HCT116 (cell line): ENCODE data around the gene PDIA3. TPM values are rescaled to one million over a fixed set of nuclear protein-coding genes. Genes with fewer than 3 reads are reported as not detected.

ENCODE experiments used
- ATAC-seq: fragments of 200-7000 bp; cut with Tn5 transposase; 2 replicates; pipeline ENCODE4 v1.9.1; 2020; ENCODE audit warnings: mild to moderate bottlenecking, moderate library complexity
- BruUV-seq: library from RNA; stranded (reverse); fragments of 400-500 nt; replicated peaks from 2 replicates; lab custom pipeline; 2021; lab: Mats Ljungman, UMichigan
- CTCF ChIA-PET: fragments of 300-600 bp; sonication (Branson Sonifier 250); formaldehyde crosslinking; loops from one replicate; lab custom pipeline; 2021; ENCODE audit warnings: antibody characterized with exemption; lab: Charles Lee
- POLR2A ChIA-PET: fragments of 300-600, 350-600 bp; sonication (Branson Sonifier 250); formaldehyde crosslinking; loops from one replicate; lab custom pipeline; 2021; ENCODE audit warnings: antibody characterized with exemption; lab: Charles Lee
- RAD21 ChIA-PET, 2 experiments: fragments of 300-600 bp; sonication (Branson Sonifier 250); formaldehyde crosslinking; loops; one replicate each; lab custom pipeline; 2023; ENCODE audit warnings: low total read pairs in 2 of 2; ENCODE audit not compliant: uncharacterized antibody in 2 of 2, unreplicated experiment in 2 of 2, low non-redundant PET in 1 of 2; lab: Charles Lee
- DNase-seq: peaks from one replicate; pipeline ENCODE4 v3.0.0-alpha.2; 2010; ENCODE audit warnings: low read depth, low spot score
- H2AFZ ChIP-seq: fragments of 200-600 bp; shearing (Covaris generic), sonication (generic); 2 replicates; pipeline ENCODE4 v1.6.1; 2017; ENCODE audit warnings: low read depth, mixed run types, mixed read lengths, antibody characterized with exemption, low read length; ENCODE audit not compliant: poor library complexity, severe bottlenecking
- H3K27ac ChIP-seq: 2 replicates; pipeline ENCODE4 v1.5.1; 2012; ENCODE audit warnings: low read depth, low read length
- H3K27me3 ChIP-seq: fragments of 200-600 bp; sonication (generic); 2 replicates; pipeline ENCODE4 v1.6.1; 2016; ENCODE audit warnings: mixed run types, low read length, mixed read lengths; ENCODE audit not compliant: insufficient read depth
- H3K36me3 ChIP-seq, 2 experiments: fragments of 200-500 bp in 1 of 2; fragments of 200-600 bp in 1 of 2; sonication (Bioruptor generic) in 1 of 2; sonication (generic) in 1 of 2; 2 replicates each; pipeline versions ENCODE4 v1.5.1 to v1.6.1; 2014 to 2016; ENCODE audit warnings: low read length in 2 of 2, inconsistent platforms in 1 of 2, mixed read lengths in 1 of 2, mixed run types in 1 of 2; ENCODE audit not compliant: insufficient read depth in 2 of 2, control insufficient read depth in 1 of 2
- H3K4me1 ChIP-seq, 2 experiments: fragments of 200-600 bp in 1 of 2; sonication (generic) in 1 of 2; 2 replicates each; pipeline versions ENCODE4 v1.5.1 to v1.6.1; 2012 to 2017; ENCODE audit warnings: low read length in 2 of 2, inconsistent platforms in 1 of 2, mild to moderate bottlenecking in 1 of 2, mixed read lengths in 1 of 2, mixed run types in 1 of 2, moderate library complexity in 1 of 2; ENCODE audit not compliant: insufficient read depth in 2 of 2, control insufficient read depth in 1 of 2
- H3K4me2 ChIP-seq: fragments of 200-600 bp; sonication (generic); 2 replicates; pipeline ENCODE4 v1.6.1; 2017; ENCODE audit warnings: mixed run types, low read length, mixed read lengths
- H3K4me3 ChIP-seq, 2 experiments: fragments of 200-600 bp in 1 of 2; sonication (generic) in 1 of 2; replicated peaks in 1 of 2; 2 replicates each; pipeline ENCODE4 v1.5.1; 2011 to 2016; ENCODE audit warnings: low read length in 2 of 2, control low read depth in 1 of 2, low read depth in 1 of 2, mild to moderate bottlenecking in 1 of 2, mixed read lengths in 1 of 2, mixed run types in 1 of 2
- H3K79me2 ChIP-seq: fragments of 200-600 bp; sonication (generic); 2 replicates; pipeline ENCODE4 v1.6.1; 2017; ENCODE audit warnings: mild to moderate bottlenecking, mixed run types, low read length, moderate library complexity, mixed read lengths; ENCODE audit not compliant: insufficient read depth
- H3K9ac ChIP-seq: fragments of 200-600 bp; sonication (generic); 2 replicates; pipeline ENCODE4 v1.6.1; 2016; ENCODE audit warnings: low read length, mixed read lengths
- H3K9me2 ChIP-seq: fragments of 200-600 bp; sonication (generic), shearing (Covaris generic); 2 replicates; pipeline ENCODE4 v1.6.1; 2017; ENCODE audit warnings: mixed run types, mild to moderate bottlenecking, moderate library complexity; ENCODE audit not compliant: insufficient read depth
- H3K9me3 ChIP-seq, 2 experiments: fragments of 200-500 bp in 1 of 2; fragments of 200-600 bp in 1 of 2; sonication (Bioruptor generic) in 1 of 2; sonication (generic) in 1 of 2; 2 replicates each; pipeline ENCODE4 v1.6.1; 2014 to 2017; ENCODE audit warnings: low read length in 2 of 2, mixed read lengths in 2 of 2, inconsistent platforms in 1 of 2, low read depth in 1 of 2, mild to moderate bottlenecking in 1 of 2, mixed run types in 1 of 2, moderate library complexity in 1 of 2; ENCODE audit not compliant: control insufficient read depth in 1 of 2, insufficient read depth in 1 of 2
- H4K20me1 ChIP-seq: fragments of 200-600 bp; sonication (generic), shearing (Covaris generic); 2 replicates; pipeline ENCODE4 v1.6.1; 2017; ENCODE audit warnings: mixed run types, mild to moderate bottlenecking, moderate library complexity; ENCODE audit not compliant: insufficient read depth
- CBX3 ChIP-seq: IDR thresholded peaks from 2 replicates; pipeline ENCODE4 v1.6.1; 2012; ENCODE audit warnings: low read depth
- CTCF ChIP-seq, 3 experiments: fragments of 200-600 bp in 1 of 3; sonication (generic) in 1 of 3; IDR thresholded peaks in 2 of 3; conservative IDR thresholded peaks in 1 of 3; 2 replicates each; pipeline ENCODE4 v1.5.1; 2012 to 2017; ENCODE audit warnings: low read depth in 2 of 3, low read length in 2 of 3, antibody characterized with exemption in 1 of 3, borderline replicate concordance in 1 of 3, control low read depth in 1 of 3, mild to moderate bottlenecking in 1 of 3, mixed read lengths in 1 of 3, mixed run types in 1 of 3, moderate library complexity in 1 of 3; ENCODE audit not compliant: insufficient read depth in 1 of 3
- EGR1 ChIP-seq: IDR thresholded peaks from 2 replicates; pipeline ENCODE4 v1.6.1; 2012; ENCODE audit warnings: low read depth
- ELF1 ChIP-seq: IDR thresholded peaks from 2 replicates; pipeline ENCODE4 v1.6.1; 2012; ENCODE audit warnings: low read depth, borderline replicate concordance
- EZH2 ChIP-seq: fragments of 200-600 bp; sonication (generic); IDR thresholded peaks from 2 replicates; pipeline ENCODE4 v1.6.1; 2017; ENCODE audit warnings: antibody characterized with exemption, mixed run types
- EZH2phosphoT487 ChIP-seq: fragments of 200-600 bp; IDR thresholded peaks from 2 replicates; pipeline ENCODE4 v1.6.1; 2018; ENCODE audit warnings: antibody characterized with exemption, borderline replicate concordance
- JUND ChIP-seq: IDR thresholded peaks from 2 replicates; pipeline ENCODE4 v1.6.1; 2012
- POLR2AphosphoS5 ChIP-seq: IDR thresholded peaks from 2 replicates; pipeline ENCODE4 v1.6.1; 2011; ENCODE audit warnings: mild to moderate bottlenecking, low read depth, low read length, moderate library complexity
- RAD21 ChIP-seq: IDR thresholded peaks from 2 replicates; pipeline ENCODE4 v1.6.1; 2012; ENCODE audit warnings: low read depth, mild to moderate bottlenecking
- REST ChIP-seq: IDR thresholded peaks from 2 replicates; pipeline ENCODE4 v1.6.1; 2012; ENCODE audit warnings: low read depth
- SIN3A ChIP-seq: IDR thresholded peaks from 2 replicates; pipeline ENCODE4 v1.6.1; 2012; ENCODE audit warnings: low read depth
- SP1 ChIP-seq: IDR thresholded peaks from 2 replicates; pipeline ENCODE4 v1.6.1; 2012; ENCODE audit warnings: low read depth
- SRF ChIP-seq: IDR thresholded peaks from 2 replicates; pipeline ENCODE4 v1.6.1; 2012; ENCODE audit warnings: low read depth
- YY1 ChIP-seq: IDR thresholded peaks from 2 replicates; pipeline ENCODE4 v1.6.1; 2011; ENCODE audit warnings: low read length, low read depth, moderate library complexity, mild to moderate bottlenecking; ENCODE audit not compliant: insufficient replicate concordance; ENCODE audit errors: extremely low read depth
- ZBTB33 ChIP-seq: IDR thresholded peaks from 2 replicates; pipeline ENCODE4 v1.6.1; 2011; ENCODE audit warnings: mild to moderate bottlenecking, low read length, moderate library complexity; ENCODE audit not compliant: insufficient replicate concordance; ENCODE audit errors: extremely low read depth
- ZFX ChIP-seq: fragments of 450-650 bp; IDR thresholded peaks from 2 replicates; pipeline ENCODE4 v1.6.1; 2017
- intact Hi-C: fragments of 100-400 bp; cut with micrococcal nuclease; formaldehyde crosslinking; loops from 2 replicates; pipeline ENCODE4 v1.10.0; 2022
- total RNA-seq: library from RNA; stranded (reverse); gene quantifications from one replicate; pipeline ENCODE4 v1.2.1, GENCODE V29; 2021; ENCODE audit not compliant: unreplicated experiment

PDIA3 gene
- total RNA-seq, 1 experiment from 2014 or later = 435 TPM

- Histone ChIP-seq H3K36me3 (peaks cover 0 to 4% of the 10 kb centered on the region in 2 experiments; a peak in 1 of 4 replicates), H4K20me1 (no peaks in the 10 kb centered on the region), H3K9me3 (no peaks in the 10 kb centered on the region), H3K4me1 (peaks cover 9 to 31% of the 10 kb centered on the region in 2 experiments), H3K9me2 (no peaks in the 10 kb centered on the region), H3K27ac (no peak overlapping the region), H3K9ac (no peak overlapping the region), H3K27me3 (no peaks in the 10 kb centered on the region), H2AFZ (no peak overlapping the region), H3K4me2 (no peak overlapping the region), H3K4me3 (no peak overlapping the region), H3K79me2 (no peaks in the 10 kb centered on the region; the same call in 1 of the 2 replicates)
- intact Hi-C loops = loop anchor here (10.0 kb wide), 1 partner anchor 334 kb away; no protein-coding TSS in a partner anchor
- CTCF ChIA-PET = no interaction called here
- ATAC-seq = no peak
- POLR2A ChIA-PET = interaction anchor here (0.6 to 0.7 kb wide), 2 partner anchors 633 to 831 kb away, joined by 3 read pairs; no protein-coding TSS in a partner anchor
- no peak for DNase-seq
- BruUV-seq = no TSS peak
- TF ChIP-seq YY1 (no peak), POLR2AphosphoS5 (no peak), REST (no peak), RAD21 (no peak), ZBTB33 (no peak), CBX3 (no peak), SIN3A (no peak), EZH2 (no peak), EGR1 (no peak), CTCF (IDR thresholded peaks at IDR 0.05 in 2 of 3, conservative IDR thresholded peaks at IDR 0.05 in 1 of 3; ENCODE audit: borderline replicate concordance in 1 of 3, insufficient read depth in 1 of 3, low read depth in 2 of 3, low read length in 2 of 3) (no peak), SRF (no peak), JUND (no peak), ELF1 (no peak), ZFX (no peak), EZH2phosphoT487 (no peak), SP1 (no peak)
- RAD21 ChIA-PET = no interaction called here
Observed at GRCh38 chr15:43779016-43779415, 32.8 kb downstream of the PDIA3 start.
